Measurements from ENCODE around the gene RBM20.
A peak's percentile ranks its signal among the peaks of the same experiment; 100 is the strongest.
"Not testable (repeated sequence)": the region's sequence is repeated elsewhere in the genome, so short reads cannot be mapped to it uniquely, and the experiment has no call there.

RBM20 gene

GRCh38 chr10:110765513-110766319 lies 121.6 kb downstream of the RBM20 start:
- no peak for DNase-seq

- not testable (repeated sequence) for DNase-seq
Measured at GRCh38 chr10:110767601-110768000, 123.5 kb downstream of the RBM20 start.

DNA sequence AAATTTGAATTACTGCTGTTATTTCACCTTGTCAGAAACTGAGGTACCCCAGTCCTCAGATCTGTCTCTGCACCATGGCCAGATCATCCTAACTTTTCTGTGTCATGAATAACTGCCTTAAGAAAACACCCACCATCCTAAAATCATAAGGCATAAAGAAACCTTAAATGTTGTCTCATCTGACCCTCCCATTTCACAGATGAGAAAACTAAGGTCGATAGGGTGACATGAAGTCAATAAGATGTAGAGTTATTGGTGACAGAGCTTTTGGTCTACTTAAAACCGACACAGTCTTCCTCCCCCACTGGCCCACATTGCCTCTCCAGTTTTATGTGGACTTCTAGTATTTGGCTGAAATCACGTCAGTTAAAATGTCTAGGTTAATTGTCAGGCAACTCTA lies 126.1 kb downstream of the RBM20 start:
- DNase-seq: no peak

- no peak for DNase-seq
Measured at GRCh38 chr10:110771486-110771885, 127.3 kb downstream of the RBM20 start.

GRCh38 chr10:110771991-110772390 lies 127.9 kb downstream of the RBM20 start:
- no peak for DNase-seq

GRCh38 chr10:110772454-110773025 lies 128.4 kb downstream of the RBM20 start:
- no peak for DNase-seq

DNA sequence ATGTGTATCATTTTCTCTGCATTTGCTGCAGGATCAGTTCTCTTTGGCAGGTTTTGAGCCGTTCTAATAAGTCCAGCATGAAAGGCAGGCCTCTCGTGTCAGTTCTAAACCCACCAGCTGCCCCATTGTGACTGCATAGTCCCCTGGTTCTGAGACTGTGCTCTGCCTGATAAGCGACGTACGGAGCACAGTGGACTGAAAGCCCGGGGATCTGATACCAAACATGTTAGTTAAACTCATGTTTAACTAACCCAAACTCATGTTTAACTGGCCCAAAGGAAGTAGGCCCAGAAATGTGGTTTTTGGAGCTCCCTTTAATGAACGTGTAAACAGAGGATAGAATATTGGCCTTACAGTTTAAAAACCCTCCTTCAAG lies 129.5 kb downstream of the RBM20 start:
- DNase-seq: no peak

DNA sequence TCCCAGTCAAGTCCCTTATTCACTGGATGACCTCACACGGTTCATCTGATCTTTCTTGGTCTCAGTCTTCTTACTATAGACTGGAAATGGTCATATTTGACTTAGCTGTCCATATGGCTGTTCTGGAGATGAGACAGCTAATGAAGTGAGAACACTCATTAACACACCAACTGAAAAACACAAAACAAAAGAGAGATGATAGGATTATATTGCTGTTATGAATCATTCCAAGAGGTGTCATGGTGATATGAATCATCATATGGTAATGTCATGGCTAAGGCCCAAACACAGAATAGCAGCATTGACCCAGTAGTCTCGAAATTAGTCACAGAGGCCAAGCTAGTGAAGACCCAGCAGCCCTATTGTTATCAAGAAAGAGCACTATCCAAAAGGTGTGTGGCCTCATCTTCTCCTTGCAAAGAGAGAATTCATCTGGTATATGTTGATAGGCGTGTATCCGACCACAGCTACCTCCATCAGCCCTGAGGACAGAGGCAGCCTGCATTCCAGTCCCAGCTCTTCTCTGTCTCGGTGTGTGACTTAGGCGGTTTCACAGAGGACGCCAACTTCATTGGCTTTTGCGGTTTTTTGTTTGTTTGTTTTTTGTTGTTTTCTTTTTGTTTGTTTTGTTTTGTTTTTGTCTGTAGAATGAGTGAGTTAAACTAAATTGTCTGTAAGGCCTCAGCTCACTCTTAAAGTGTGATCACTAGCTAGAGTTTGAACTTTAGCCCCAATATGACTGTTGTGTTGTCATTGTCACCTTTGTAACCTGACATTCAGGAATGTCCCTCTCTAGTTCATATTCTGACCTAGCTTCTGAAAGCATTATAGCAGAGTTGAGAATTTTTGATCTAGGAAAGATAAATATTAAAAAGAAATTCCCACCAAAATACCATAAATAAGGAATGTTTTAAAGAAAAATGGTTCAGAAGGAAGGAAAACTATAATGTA lies 130.2 kb downstream of the RBM20 start:
- DNase-seq: peak; percentile 70

DNA sequence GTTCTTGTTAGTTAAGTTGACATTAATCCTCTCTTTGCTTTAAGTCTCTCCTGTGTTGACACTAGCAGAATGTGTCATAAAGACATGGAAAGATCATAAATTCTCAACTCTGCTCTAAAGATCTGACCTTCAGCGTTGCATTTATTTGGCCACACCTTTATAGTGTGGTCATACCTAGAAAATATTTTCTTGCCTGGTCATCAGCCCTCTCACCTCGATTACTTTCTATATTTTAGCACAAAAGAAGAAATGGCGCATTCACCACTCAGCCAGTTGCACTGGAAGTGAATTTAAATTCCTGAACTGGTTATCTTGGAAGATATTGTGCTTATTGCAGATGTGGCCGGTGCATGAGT lies 130.9 kb downstream of the RBM20 start:
- DNase-seq: no peak

DNA sequence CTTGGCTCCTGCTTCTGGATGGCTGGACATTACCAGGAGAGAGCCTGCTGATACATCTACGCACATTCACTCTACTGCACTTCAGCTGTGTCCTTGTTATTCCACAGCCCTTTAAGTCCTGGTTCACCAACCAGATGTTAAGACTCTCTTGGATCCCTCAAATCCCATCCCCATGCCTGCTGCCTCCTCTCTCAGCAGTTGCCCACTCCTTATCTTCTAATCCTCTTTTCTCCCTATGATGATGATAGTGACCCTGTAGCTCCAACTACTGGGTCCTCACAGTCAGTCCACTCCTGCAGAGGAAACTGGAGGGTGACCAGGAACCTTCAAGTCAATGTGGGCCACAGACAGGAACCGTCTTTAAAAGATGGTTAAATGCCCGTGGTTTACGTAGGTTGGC lies 131.3 kb downstream of the RBM20 start:
- no peak for DNase-seq

DNA sequence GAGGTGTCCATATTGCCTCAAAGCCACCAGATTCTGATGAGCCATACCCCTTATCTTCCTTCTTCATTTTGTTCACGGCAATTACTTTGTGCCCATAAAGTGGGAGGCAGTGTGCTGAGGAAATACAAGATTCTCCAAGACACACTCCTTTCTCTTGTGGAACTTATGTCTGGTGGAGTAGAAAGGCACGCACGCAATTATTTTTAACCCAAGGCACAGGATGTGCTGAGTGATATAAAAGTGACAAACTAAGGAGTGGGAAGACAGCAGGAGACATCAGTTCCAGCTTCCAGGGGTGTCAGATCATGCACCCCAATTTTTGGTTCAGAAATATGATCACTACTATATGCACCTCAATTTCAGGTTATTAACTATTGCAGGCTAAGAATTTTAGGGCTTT lies 132.9 kb downstream of the RBM20 start:
- no peak for DNase-seq

- DNase-seq: no peak
Measured at GRCh38 chr10:110777661-110778060, 133.5 kb downstream of the RBM20 start.

GRCh38 chr10:110778211-110778610 lies 134.1 kb downstream of the RBM20 start:
- DNase-seq: no peak

DNA sequence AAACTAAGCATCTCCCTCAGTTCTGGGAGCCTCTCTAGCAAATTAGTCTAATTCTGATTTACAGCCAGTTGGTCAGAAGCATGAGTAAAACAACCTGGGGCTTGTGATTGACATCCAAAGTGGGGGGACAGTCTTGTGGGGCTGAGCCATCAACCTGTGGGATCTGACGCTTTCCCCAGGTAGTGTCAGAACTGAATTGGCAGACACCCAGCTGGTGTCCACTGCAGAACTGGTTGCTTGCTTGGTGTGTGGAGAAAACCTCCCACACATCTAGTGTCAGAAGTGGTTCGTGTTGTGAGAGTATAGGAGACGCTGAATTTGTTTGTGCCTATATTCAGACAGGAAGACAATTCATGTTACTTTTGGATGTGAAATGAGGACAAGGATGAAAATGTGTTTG lies 135.4 kb downstream of the RBM20 start:
- DNase-seq: no peak

- DNase-seq: no peak
Measured at GRCh38 chr10:110780704-110781103, 136.6 kb downstream of the RBM20 start.

DNA sequence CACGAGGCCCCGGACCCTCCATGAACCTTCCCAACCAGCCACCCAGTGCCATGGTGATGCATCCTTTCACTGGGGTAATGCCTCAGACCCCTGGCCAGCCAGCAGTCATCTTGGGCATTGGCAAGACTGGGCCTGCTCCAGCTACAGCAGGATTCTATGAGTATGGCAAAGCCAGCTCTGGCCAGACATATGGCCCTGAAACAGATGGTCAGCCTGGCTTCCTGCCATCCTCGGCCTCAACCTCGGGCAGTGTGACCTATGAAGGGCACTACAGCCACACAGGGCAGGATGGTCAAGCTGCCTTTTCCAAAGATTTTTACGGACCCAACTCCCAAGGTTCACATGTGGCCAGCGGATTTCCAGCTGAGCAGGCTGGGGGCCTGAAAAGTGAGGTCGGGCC lies 137.0 kb downstream of the RBM20 start:
- no peak for DNase-seq

DNA sequence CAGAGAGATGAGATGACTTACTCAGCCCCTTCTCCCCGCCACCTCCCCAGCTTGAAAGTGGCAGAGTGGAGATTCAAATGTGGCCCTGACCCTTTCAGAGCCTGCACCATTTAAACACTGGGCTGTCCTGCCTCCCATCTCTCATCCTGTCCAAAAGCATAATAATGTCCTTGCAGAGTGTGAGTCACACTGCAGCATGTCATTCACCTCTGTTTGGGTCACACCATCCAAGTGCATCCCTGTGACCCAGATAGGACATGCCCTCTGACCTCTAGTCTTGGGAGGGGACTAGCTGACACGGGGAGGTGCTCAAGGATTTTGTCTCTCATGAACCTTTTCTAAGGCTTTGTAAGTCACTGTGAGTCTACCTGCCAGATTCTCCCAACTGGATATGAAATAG lies 138.5 kb downstream of the RBM20 start:
- no peak for DNase-seq

DNA sequence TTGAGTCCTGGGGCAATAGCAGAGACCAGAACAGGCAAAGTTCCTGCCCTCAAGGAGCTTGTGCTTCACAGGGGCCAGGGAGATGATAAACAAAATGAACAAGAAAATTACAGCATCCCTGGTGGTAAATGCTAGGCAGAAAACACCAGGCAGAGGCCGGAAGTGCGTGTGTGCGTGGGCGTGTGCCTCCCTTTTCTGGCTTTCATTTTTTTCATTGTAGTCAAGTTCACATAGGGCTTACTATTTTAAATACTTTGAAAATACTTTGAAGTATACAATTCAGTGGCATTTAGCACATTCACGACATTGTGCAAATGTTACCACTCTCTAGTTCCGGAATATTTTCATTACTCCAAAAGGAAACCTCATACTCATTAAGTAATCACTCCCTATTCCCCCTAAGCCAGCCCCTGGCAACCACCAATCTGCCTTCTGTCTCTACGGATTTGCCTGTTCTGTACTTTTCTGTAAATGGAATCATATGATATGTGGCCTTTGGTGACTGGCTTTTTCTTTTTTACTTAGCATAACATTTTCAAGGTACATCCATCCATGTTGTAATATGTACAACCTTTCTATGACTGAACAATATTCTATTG lies 139.5 kb downstream of the RBM20 start:
- DNase-seq: peak; percentile 90

DNA sequence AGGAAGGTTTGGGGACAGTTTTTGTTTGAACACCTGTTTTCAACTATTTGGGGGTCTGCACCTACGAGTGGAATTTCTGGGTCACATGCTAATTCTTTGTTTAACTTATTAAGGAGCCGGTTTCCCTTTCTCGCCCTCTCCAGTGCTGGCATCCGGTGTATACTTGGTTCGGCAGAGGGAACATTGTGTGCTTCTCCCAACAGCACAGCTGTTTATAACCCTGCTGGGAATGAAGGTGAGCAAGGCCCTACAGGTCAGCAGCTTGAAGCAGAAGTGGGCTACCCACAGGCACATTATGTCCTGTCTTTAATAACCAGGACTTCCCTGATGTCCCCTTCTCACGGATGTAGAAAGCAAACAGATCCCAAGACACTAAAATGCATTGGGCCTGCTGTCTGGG lies 140.1 kb downstream of the RBM20 start:
- no peak for DNase-seq

- DNase-seq: no peak
Measured at GRCh38 chr10:110786172-110786571, 142.0 kb downstream of the RBM20 start.

DNA sequence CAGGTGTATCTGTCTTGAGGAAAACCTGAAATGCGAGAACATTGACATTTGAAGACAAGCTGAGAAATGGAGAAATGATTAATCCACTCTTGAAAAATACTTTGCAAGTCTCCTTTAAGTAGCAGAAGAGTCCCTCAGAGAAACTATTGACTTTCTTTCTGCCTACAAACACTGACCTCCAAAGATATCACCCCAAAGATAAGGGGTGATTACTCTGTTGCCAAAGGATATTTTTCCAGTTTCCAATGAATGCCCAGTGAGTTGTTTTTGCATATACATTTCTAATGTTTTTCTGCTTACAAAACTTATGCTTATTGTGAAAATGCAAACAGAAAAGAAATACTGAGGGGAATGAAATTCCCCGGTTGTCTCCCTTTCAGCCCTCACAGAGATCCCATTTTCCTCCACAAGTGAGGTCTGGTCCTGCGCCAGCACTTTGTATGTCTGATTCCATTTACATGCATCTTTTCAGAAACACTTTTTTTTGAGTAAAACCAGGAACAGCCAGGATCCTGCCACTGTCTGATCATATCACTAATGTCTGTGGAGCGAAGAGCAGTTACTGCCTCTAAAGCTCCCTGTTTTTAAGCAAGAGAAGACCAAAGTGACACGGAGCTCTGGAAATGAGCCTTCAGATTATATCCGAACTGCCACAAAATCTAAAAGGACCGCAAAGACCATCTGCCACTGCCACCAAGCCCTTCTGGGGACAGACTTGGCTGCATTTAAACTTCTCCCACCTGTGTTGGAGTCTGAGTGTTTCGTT lies 144.7 kb downstream of the RBM20 start:
- no peak for DNase-seq

GRCh38 chr10:110789604-110790433 lies 145.7 kb downstream of the RBM20 start:
- DNase-seq: no peak
